Activated naive CD8-positive, alpha-beta T cell (primary cell): ENCODE data around the gene RPL10A.

Source experiments
- H3K27ac Mint-ChIP-seq: one replicate; pipeline ENCODE4 v1.8.0; 2021; ENCODE audit warnings: mixed read lengths
- H3K27me3 Mint-ChIP-seq: one replicate; pipeline ENCODE4 v1.8.0; 2021; ENCODE audit warnings: mixed read lengths
- H3K36me3 Mint-ChIP-seq: one replicate; pipeline ENCODE4 v1.8.0; 2021; ENCODE audit warnings: mixed read lengths
- H3K4me1 Mint-ChIP-seq: one replicate; pipeline ENCODE4 v1.8.0; 2021; ENCODE audit warnings: low read depth, mixed read lengths
- H3K4me3 Mint-ChIP-seq: one replicate; pipeline ENCODE4 v1.8.0; 2021; ENCODE audit warnings: mild to moderate bottlenecking, mixed read lengths
- H3K9me3 Mint-ChIP-seq: one replicate; pipeline ENCODE4 v1.8.0; 2021; ENCODE audit warnings: low read depth, mixed read lengths

The RPL10A gene

GRCh38 chr6:35490821-35491557 lies 22.8 kb downstream of the RPL10A start:
- H3K27me3 Mint-ChIP-seq, result no peaks in the 10 kb centered on the region
- no peaks in the 10 kb centered on the region for H3K36me3 Mint-ChIP-seq
- H3K27ac Mint-ChIP-seq, result no peak overlapping the region
- H3K4me1 Mint-ChIP-seq, result peaks cover 12% of the 10 kb centered on the region
- H3K4me3 Mint-ChIP-seq, result no peak overlapping the region
- H3K9me3 Mint-ChIP-seq, result no peaks in the 10 kb centered on the region

GRCh38 chr6:35491558-35492257 lies 23.5 kb downstream of the RPL10A start:
- Mint-ChIP-seq H3K9me3 (no peaks in the 10 kb centered on the region), H3K27me3 (no peaks in the 10 kb centered on the region), H3K4me3 (no peak overlapping the region), H3K27ac (no peak overlapping the region), H3K4me1 (peaks cover 12% of the 10 kb centered on the region), H3K36me3 (no peaks in the 10 kb centered on the region)

GRCh38 chr6:35492258-35492973 lies 24.2 kb downstream of the RPL10A start:
- Mint-ChIP-seq H3K27ac (no peak overlapping the region), H3K9me3 (no peaks in the 10 kb centered on the region)

GRCh38 chr6:35492974-35493284 lies 24.7 kb downstream of the RPL10A start:
- Mint-ChIP-seq H3K36me3 (no peaks in the 10 kb centered on the region), H3K4me1 (peaks cover 12% of the 10 kb centered on the region), H3K27me3 (no peaks in the 10 kb centered on the region), H3K4me3 (no peak overlapping the region), H3K9me3 (no peaks in the 10 kb centered on the region), H3K27ac (no peak overlapping the region)

More at GRCh38 chr6:35492258-35492973, 24.2 kb downstream of the RPL10A start:
- no peak overlapping the region for H3K4me3 Mint-ChIP-seq
- H3K36me3 Mint-ChIP-seq, result no peaks in the 10 kb centered on the region
- H3K4me1 Mint-ChIP-seq, result peaks cover 12% of the 10 kb centered on the region
- no peaks in the 10 kb centered on the region for H3K27me3 Mint-ChIP-seq

GRCh38 chr6:35493307-35493983 lies 25.2 kb downstream of the RPL10A start:
- Mint-ChIP-seq H3K27me3 (peaks cover under 1% of the 10 kb centered on the region), H3K27ac (no peak overlapping the region), H3K9me3 (no peaks in the 10 kb centered on the region), H3K36me3 (no peaks in the 10 kb centered on the region), H3K4me1 (peaks cover 14% of the 10 kb centered on the region), H3K4me3 (no peak overlapping the region)

GRCh38 chr6:35494161-35494563 lies 26.0 kb downstream of the RPL10A start:
- Mint-ChIP-seq H3K4me3 (no peak overlapping the region), H3K27me3 (peaks cover 3% of the 10 kb centered on the region), H3K9me3 (no peaks in the 10 kb centered on the region), H3K36me3 (no peaks in the 10 kb centered on the region), H3K27ac (no peak overlapping the region), H3K4me1 (peaks cover 18% of the 10 kb centered on the region)

- H3K27ac Mint-ChIP-seq, result peak overlapping the region; percentile 28
- peaks cover 3% of the 10 kb centered on the region for H3K27me3 Mint-ChIP-seq
- peaks cover 18% of the 10 kb centered on the region for H3K4me1 Mint-ChIP-seq
- H3K9me3 Mint-ChIP-seq, result no peaks in the 10 kb centered on the region
- peak overlapping the region; percentile 75 for H3K4me3 Mint-ChIP-seq
- no peaks in the 10 kb centered on the region for H3K36me3 Mint-ChIP-seq
Measured at GRCh38 chr6:35495258-35496035, 27.2 kb downstream of the RPL10A start.

- peaks cover 18% of the 10 kb centered on the region for H3K4me1 Mint-ChIP-seq
- H3K9me3 Mint-ChIP-seq, result no peaks in the 10 kb centered on the region
- H3K27ac Mint-ChIP-seq, result peak overlapping the region; percentile 28
- H3K4me3 Mint-ChIP-seq, result peak overlapping the region; percentile 75
- H3K36me3 Mint-ChIP-seq, result no peaks in the 10 kb centered on the region
- peaks cover 3% of the 10 kb centered on the region for H3K27me3 Mint-ChIP-seq
Measured at GRCh38 chr6:35496036-35496840, 28.0 kb downstream of the RPL10A start.

- Mint-ChIP-seq H3K4me1 (peaks cover 18% of the 10 kb centered on the region), H3K27ac (peak within 1 kb of the TSS; percentile 85), H3K4me3 (peak within 1 kb of the TSS; percentile 85), H3K36me3 (no peaks in the 10 kb centered on the region), H3K27me3 (peaks cover 3% of the 10 kb centered on the region), H3K9me3 (no peaks in the 10 kb centered on the region)
Measured at GRCh38 chr6:35496841-35497570, 28.8 kb downstream of the RPL10A start, which contains the start of gene TEAD3. Gene TEAD3 (minus strand): TSS chr6:35497079.

GRCh38 chr6:35497571-35498421 lies 29.6 kb downstream of the RPL10A start:
- Mint-ChIP-seq H3K4me3 (peak overlapping the region; percentile 85), H3K4me1 (peaks cover 16% of the 10 kb centered on the region), H3K27ac (peak overlapping the region; percentile 87), H3K36me3 (no peaks in the 10 kb centered on the region), H3K9me3 (no peaks in the 10 kb centered on the region), H3K27me3 (peaks cover 5% of the 10 kb centered on the region)

GRCh38 chr6:35498422-35499067 lies 30.3 kb downstream of the RPL10A start:
- Mint-ChIP-seq H3K36me3 (no peaks in the 10 kb centered on the region), H3K9me3 (no peaks in the 10 kb centered on the region), H3K4me1 (peaks cover 14% of the 10 kb centered on the region), H3K27ac (peak overlapping the region; percentile 87), H3K4me3 (peak overlapping the region; percentile 85), H3K27me3 (peaks cover 5% of the 10 kb centered on the region)

GRCh38 chr6:35499372-35499771 lies 31.2 kb downstream of the RPL10A start:
- H3K27ac Mint-ChIP-seq, result no peak overlapping the region
- H3K27me3 Mint-ChIP-seq, result peaks cover 5% of the 10 kb centered on the region
- H3K4me1 Mint-ChIP-seq, result peaks cover 9% of the 10 kb centered on the region
- H3K36me3 Mint-ChIP-seq, result no peaks in the 10 kb centered on the region
- H3K4me3 Mint-ChIP-seq, result peak overlapping the region; percentile 85
- no peaks in the 10 kb centered on the region for H3K9me3 Mint-ChIP-seq
